GM19328 (cell line): ENCODE results near the gene EYS.
"Not testable (repeated sequence)": the region's sequence is repeated elsewhere in the genome, so short reads cannot be mapped to it uniquely, and the experiment has no call there.

ENCODE experiments used
- ATAC-seq: cut with Tn5 transposase; IDR thresholded peaks from one replicate; pipeline ENCODE4 v1.9.1; 2021; ENCODE audit warnings: mild to moderate bottlenecking, moderate library complexity; ENCODE audit not compliant: unreplicated experiment

Gene EYS

GRCh38 chr6:64014595-64014994, 1692.4 kb downstream of the EYS start:
- ATAC-seq, result no peak

DNA sequence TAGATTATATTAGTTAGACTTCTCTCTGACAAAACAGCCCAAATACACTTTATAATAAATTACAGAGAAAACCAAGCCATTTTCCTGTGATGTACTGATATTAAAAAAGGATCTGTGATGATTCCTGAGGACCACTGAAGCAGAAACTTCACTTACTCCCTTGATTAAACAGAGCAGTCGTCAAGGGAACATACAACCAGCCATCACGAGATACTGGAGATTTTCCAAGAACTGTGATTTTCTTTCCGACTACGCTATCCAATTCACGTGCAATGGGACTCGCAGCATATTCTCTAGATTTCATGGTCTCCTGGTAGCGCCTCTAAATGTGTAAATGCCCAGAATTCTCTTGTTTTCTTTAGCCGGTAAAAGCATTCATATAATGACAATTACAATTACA, 1694.0 kb downstream of the EYS start:
- ATAC-seq, result no peak

DNA sequence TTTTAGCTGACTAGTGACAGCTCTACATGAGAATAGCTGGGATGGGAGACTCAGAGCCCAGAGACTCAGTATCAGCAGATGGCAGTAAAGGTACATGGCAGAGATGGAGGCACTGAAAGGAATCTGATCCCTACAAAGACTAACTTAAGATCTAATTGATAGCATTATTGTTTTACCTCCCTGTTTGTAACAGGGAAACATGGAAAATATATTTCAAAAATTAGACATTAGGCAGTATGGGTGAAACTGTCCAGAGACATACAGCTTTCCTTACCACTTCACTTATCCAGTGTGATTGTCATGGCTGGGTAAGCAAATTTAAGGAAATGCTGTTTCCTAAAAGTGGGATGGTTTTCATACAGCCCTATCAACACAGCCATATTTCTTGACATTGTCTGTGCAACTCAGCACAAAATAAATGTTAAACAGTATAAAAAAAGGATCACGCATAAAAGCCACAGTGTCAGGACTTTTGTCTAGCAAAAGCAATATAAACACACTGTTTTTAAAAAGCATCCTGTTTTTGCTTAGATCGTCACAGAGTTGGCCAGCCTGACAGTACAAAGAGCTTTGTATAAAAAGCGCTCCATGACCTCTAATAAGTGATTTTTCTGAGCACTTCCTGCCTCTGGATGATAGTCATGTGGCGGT, 1694.5 kb downstream of the EYS start:
- no peak for ATAC-seq

- ATAC-seq, result no peak
These were observed 1696.4 kb downstream of the EYS start for GRCh38 chr6:64010666-64011065.

GRCh38 chr6:64010010-64010409, 1697.0 kb downstream of the EYS start:
- ATAC-seq, result no peak

DNA sequence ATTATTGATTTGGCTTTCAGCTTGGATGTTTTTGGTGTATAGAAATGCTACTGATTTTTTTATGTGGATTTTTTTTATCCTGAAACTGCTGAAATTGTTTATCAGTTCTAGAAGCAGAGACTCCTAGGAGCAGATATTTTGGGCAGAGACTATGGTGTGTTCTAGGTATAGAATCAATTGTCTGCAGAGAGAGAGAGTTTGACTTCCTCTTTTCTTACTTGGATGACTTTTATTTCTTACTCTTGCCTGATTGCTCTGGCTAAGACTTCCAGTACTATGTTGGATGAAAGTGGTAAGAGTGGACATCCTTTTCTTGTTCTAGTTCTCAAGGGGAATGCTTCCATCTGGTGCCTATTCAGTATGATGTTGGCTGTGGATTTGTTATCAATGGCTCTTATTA, 1700.8 kb downstream of the EYS start:
- ATAC-seq, result no peak

DNA sequence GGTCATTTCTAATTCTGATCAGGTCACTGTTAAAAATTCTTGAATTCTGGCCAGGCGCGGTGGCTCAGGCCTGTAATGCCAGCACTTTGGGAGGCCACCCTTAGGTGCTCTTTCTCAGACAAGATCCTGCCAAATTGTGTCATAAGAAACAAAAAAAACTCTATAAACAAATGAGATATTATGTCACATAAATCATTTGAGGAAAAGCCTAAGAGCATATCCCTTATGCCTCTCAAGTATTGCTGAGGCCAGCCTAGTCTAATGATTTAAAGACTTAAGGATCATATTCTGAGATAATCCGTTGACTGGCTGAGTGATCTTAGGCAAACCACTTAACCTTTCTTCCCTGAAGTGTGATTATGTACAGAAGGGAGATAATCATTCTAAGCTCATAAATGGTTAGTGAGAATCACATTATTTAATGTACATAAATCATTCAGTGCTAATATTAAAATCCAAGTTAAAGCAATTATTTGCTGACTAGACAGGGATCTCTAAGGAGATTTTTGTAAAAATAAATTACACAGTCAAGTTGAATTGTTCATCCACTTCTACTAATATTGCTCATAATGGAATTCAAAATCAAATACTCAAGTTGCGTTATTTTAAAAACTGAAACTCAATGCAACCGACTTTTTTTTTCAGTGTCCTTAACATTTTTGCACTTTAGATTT, 1706.1 kb downstream of the EYS start:
- ATAC-seq, result no peak

- ATAC-seq, result no peak
These were observed 1707.4 kb downstream of the EYS start for GRCh38 chr6:63999613-64000012.

DNA sequence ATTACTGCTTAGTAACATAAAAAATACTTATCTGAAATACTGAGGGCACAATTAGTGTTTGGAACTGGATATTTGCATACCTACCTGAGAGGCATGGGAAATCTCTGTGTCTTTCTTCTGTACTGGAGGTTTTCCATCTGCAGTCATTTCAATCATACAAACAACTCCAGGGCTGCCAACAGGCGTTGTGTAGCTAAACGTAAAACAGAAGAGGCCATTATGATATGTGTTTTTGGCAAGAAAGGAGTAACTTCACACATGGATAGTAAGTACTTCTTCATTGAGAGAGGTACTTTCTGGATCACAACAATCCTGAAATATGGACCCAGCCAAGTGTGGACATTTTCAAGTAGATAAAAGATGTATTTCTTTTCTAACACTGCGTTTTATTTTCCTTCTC, 1708.0 kb downstream of the EYS start:
- ATAC-seq, result no peak

DNA sequence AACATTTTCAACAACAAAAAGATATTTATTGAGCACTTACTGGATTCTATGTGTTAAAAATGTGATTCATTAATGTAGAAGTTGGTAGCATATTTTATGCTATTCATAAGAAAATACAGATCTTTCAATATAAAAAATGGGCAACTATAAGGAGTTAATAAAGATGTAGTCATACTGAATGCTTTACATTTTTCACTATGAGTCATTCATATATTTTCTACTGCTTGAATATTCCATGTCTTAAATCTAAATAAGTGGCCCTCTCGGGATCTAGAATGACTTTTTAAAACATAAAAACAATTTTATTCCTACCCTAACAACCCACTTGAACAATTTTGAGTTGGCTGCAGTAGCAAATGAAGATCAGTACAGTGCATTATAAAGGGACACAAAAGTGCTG, 1709.3 kb downstream of the EYS start:
- no peak for ATAC-seq

DNA sequence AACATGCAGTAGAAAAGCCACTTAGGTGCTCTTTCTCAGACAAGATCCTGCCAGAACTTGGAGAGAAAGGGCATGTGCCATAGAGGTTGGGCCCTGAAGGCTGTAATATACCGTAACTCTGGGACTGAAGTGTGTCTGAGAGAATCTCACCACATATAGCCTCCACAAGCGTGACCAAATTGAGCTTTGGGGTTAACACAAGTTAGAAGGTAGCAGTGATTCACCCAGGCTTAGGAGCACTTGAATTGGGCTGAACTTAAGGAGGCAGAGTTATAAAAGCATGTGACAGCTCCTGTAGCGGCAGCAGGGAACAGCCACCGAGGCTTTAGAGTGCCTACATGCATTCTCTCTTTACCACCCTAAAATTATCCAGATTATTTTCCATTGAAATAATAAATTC, 1709.8 kb downstream of the EYS start:
- no peak for ATAC-seq

DNA sequence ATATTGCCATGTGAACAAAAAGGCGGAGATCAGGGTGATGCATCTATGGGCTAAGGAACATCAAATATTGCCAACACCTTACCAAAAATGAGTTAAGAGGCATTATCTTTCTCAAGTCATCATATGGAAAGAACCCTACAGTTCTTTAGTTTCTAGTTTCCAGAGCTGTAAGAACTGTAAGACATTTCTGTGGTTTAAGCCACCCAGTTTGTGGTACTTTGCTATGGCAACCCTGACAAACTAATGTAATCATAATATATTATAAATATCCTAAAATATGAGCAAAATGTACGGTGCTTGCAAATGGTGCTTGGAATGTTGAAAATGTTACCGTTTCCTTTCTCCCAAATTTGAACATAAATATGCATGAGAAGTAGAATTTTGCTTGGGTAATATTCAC, 1721.8 kb downstream of the EYS start:
- ATAC-seq, result no peak

- no peak for ATAC-seq
These were observed 1731.3 kb downstream of the EYS start for GRCh38 chr6:63975699-63976098.

DNA sequence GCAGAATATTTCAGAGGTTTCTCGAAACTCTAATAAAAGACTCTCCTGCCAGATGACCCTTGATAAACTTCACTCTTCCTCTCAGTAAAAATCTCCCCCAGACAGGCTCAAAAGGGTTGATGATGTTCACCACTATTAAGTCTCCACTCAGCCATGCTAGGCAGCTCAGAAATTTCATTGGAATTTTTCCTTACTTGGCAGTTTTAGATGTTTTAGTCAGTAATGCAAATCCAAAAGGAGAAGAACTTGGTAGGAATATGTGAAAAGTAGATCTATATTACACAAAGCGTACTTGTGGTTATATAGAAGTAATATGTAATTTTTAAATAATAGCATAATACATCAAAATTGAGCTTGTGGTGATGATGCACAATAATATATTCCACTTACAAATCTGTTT, 1738.4 kb downstream of the EYS start:
- no peak for ATAC-seq

- ATAC-seq, result no peak
These were observed 1742.7 kb downstream of the EYS start for GRCh38 chr6:63964366-63964765.

GRCh38 chr6:63963769-63964315, 1743.2 kb downstream of the EYS start:
- ATAC-seq, result no peak

GRCh38 chr6:63953336-63954021, 1753.5 kb downstream of the EYS start:
- not testable (repeated sequence) for ATAC-seq

- no peak for ATAC-seq
These were observed 1759.1 kb downstream of the EYS start for GRCh38 chr6:63947792-63948529.

GRCh38 chr6:63945987-63946386, 1761.0 kb downstream of the EYS start:
- no peak for ATAC-seq

- ATAC-seq, result no peak
These were observed 1763.2 kb downstream of the EYS start for GRCh38 chr6:63943826-63944225.

- no peak for ATAC-seq
These were observed 1765.1 kb downstream of the EYS start for GRCh38 chr6:63941747-63942470.
